Neural cell (in vitro differentiated cells): ENCODE results near the gene RAVER2.

Experiments used
- CTCF ChIP-seq: fragments of 450-650 bp; IDR thresholded peaks from 2 replicates; pipeline ENCODE4 v1.5.1; 2014; ENCODE audit warnings: antibody characterized with exemption, mild to moderate bottlenecking, moderate library complexity; ENCODE audit not compliant: poor library complexity, severe bottlenecking
- EZH2 ChIP-seq: fragments of 200-600, 300-800 bp; shearing (Covaris generic), sonication (generic); IDR thresholded peaks from 2 replicates; pipeline ENCODE4 v1.6.1; 2014; ENCODE audit warnings: antibody characterized with exemption, low read length, borderline replicate concordance, mild to moderate bottlenecking; ENCODE audit not compliant: insufficient read depth, poor library complexity, severe bottlenecking
- MXI1 ChIP-seq: fragments of 450-650 bp; conservative IDR thresholded peaks from 2 replicates; pipeline ENCODE4 v1.6.1; 2014; ENCODE audit warnings: antibody characterized with exemption, mild to moderate bottlenecking; ENCODE audit not compliant: poor library complexity, severe bottlenecking
- RAD21 ChIP-seq: fragments of 450-650 bp; conservative IDR thresholded peaks from 2 replicates; pipeline ENCODE4 v1.6.1; 2014; ENCODE audit warnings: antibody characterized with exemption, mild to moderate bottlenecking, moderate library complexity
- REST ChIP-seq: IDR thresholded peaks from 2 replicates; pipeline ENCODE4 v1.6.1; 2012; ENCODE audit warnings: borderline replicate concordance

GRCh38 chr1:64750875-64751274 lies 6.0 kb downstream of the RAVER2 start:
- TF ChIP-seq CTCF (no peak), REST (no peak), EZH2 (no peak), RAD21 (no peak), MXI1 (no peak)
